Endometrial microvascular endothelial cells (primary cell): ENCODE data around the gene TMEM266. TPM values are rescaled to one million over a fixed set of nuclear protein-coding genes. Genes with fewer than 3 reads are reported as not detected.

ENCODE experiments used
- in situ Hi-C: cut with HindIII; loops from 2 replicates; pipeline ENCODE4 v1.10.0; 2017; ENCODE audit warnings: low sequenced_read_pairs, low pct_unique_long_range_greater_than_20kb; ENCODE audit errors: inconsistent ontology term
- total RNA-seq: library from RNA; depleted of rRNA; stranded (reverse); fragments of >200 nt; gene quantifications from one replicate; pipeline ENCODE4 v1.2.3, GENCODE V29; 2015; ENCODE audit errors: inconsistent ontology term

The TMEM266 gene
- total RNA-seq, 1 donor from 2014 or later: not detected

DNA sequence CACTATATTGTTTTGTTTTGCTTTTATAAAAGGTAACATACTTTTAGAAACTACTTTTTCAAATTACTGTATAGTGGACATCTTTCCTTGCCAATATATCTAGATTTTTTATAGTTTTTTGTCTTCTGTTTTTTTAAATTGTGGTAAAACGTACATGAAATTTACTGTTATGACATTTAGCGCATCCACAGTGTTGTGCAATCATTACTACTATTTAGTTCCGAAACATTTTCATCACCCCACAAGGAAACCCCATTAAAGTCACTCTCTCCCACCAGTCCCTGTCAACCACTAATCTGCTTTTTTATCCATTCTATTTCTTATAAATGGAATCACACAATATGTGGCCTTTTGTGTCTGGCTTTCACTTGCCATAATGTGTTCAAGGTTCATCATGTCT is 54.8 kb downstream of the TMEM266 start:
- in situ Hi-C loops: no loop called here

DNA sequence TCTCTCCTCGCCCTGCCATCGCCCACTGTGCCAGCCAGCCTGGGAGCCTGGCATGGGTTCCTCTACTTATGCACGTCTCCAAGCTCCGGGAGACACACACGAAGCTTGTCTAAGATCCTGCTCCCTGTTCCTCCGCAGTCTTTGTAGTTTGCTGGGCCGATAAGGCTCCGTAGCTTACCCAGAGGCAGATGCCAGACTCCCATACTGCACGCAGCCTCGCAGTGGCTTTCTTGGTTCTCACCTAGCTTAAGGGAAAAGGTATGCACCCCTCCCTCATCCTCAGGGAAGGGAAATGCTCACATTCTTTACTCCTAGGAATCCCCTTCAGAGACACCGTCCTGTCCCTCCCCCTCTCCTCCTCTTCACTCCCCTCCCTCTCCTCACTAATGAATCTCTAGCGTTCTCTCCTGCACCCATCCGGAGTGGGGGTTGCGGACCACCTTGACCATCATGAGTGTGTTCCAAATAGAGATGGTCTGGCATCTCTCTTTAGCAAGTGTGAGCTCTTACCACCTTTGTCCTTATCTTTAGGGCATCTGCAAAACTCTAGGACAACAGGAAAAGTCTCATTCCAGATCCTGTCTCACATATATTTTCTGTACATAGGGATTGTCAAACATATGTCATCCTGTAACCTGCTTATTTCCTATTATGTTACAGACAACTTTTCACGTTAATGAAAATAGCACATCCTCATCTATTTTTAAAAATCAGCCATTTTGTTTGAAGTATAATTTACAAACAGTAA is 56.5 kb downstream of the TMEM266 start:
- in situ Hi-C loops: no loop called here

DNA sequence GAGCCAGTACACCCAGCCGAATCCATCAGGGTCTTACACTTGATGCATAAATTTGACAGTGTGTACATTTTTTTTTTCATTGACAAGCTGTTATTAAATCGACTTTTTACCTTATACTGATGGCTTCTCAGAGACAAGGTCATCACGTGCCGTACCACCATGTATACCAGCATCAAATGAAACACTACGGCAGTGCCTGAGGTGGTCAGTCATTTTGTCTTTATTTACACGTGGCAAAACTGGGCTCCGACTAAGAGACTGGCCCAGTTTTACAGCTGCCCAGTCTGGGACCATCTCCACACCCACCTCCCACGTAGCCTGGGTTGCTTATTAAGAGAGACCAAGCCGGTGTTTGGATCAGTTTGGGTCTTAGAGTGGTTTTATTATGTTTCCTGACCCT is 57.4 kb downstream of the TMEM266 start:
- in situ Hi-C loops: no loop called here

DNA sequence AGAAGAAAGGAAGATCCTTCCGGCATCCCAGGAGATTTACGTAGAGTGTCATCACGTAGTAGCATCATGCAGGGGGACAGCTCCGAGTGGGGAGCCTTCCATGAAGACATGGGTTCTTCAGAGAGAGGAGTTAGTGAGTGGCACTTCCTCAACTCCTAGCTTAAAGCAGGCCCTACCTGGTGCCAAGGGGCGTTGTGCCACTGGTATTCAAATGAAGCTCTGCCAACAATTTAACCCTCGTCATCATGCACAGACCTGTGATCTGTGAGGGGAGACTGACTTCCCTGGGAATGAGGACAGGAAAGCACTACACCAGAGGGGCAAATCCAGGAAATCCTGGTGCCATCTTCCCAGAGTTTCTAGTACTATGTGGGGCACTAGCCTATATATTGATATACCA is 59.0 kb downstream of the TMEM266 start:
- in situ Hi-C loops: no loop called here

DNA sequence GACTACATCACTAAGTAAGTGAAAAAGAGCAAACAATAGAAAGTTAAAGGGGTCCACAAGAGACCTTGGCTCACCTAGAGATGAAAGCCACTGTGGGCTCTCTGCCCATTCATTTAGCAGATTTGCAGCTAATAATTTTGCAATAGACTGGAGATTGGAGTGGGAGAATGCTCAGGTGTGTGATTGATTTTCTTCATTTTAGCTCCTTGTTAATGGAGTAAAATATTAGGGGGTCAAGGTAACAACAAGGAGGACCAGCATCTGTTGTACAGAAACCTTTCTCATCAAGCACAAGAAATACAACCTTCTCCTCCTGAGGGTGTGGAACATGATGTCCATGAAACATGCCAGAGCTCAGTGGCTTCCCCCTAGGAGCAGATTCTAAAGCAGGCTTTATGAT is 63.2 kb downstream of the TMEM266 start:
- in situ Hi-C loops: no loop called here

DNA sequence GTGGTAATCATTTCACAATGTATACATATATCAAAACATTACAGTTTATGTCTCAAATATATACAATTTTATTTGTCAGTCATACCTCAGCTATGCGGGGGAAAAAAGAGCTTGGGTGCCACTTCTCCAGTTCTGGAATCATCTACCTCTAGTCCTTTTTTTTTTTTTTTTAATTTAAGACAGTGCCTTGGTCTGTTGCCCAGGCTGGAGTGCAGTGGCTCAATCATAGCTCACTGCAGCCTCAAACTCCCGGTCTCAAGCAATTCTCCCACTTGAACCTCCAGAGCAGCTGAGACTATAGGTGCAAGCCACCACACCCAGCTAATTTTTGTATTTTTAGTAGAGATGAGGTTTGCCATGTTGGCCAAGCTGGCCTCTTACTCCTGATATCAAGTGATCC is 67.4 kb downstream of the TMEM266 start:
- in situ Hi-C loops: no loop called here

DNA sequence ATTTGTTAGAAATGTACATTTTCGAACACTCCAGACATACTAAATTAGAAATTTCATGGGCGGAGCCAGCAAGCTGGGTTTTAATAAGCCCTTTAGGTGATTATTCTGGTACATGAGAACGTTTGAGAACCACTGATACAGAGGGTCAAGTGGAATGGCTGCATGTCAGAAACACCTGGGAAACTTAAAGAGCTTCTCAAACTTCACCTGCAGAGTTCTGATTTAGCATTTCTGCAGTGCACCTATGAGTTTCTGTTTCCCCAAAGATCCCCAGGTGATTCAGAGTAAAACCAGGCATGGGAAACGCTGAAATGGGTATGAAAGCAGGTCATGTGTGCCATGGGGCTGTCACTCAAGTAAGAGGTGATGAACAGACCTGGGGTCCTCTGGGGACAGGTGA is 68.1 kb downstream of the TMEM266 start:
- in situ Hi-C loops: no loop called here

DNA sequence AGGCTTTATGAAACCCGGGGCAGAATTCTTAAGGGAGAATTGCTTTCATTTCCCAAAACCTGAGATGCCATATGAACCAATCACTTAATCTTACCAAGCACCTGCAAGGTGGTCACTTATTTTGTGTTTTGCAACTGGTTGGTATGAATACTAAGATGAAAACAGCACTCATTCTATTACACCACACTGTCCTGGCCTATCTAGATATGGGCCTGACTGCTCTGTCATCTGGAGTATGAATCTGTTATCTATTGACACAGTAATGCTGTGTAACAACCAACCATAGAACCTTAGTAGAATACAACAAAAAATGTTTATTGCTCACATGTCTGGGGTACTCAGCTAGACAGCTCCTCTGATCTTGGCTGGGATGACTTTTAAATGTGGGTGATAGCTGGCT is 74.8 kb downstream of the TMEM266 start:
- in situ Hi-C loops: no loop called here

DNA sequence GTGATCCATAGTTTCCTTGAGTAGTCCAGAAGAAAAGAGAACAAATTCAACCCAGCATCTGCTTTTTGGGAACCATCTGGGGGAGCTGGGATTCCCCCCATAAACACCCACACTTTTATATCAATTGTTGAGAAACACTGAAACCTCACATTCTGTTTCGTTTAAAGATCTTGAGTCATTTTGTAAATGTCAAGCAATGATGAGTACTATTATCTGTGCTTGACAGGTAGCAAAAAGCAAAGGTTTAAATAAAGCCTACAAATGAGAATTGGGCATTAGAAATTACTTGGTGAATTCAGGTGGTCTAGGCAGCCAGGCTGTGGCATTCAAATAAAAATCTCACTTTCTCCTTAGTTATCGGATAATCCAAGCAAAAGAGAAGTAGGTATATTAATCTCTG is 75.7 kb downstream of the TMEM266 start:
- in situ Hi-C loops: no loop called here

DNA sequence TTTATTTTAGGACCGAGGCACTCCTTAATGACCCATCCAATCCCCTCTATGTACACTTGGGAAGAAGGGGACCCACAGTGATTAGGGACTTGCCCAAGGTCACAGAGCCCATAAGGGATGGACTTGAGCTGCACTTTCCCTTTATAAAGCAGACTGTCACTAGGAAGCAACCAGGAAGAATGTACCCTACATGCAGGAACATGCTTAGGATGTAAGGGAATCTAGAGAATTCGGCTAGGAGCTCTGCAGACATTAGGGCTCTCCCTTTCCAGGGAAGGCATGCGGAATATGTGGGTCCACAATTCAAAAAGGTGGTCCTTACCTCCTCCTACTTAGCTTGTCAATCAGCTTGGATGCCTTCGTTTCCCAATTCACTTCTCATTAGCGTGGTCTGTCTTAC is 78.7 kb downstream of the TMEM266 start:
- in situ Hi-C loops: no loop called here

DNA sequence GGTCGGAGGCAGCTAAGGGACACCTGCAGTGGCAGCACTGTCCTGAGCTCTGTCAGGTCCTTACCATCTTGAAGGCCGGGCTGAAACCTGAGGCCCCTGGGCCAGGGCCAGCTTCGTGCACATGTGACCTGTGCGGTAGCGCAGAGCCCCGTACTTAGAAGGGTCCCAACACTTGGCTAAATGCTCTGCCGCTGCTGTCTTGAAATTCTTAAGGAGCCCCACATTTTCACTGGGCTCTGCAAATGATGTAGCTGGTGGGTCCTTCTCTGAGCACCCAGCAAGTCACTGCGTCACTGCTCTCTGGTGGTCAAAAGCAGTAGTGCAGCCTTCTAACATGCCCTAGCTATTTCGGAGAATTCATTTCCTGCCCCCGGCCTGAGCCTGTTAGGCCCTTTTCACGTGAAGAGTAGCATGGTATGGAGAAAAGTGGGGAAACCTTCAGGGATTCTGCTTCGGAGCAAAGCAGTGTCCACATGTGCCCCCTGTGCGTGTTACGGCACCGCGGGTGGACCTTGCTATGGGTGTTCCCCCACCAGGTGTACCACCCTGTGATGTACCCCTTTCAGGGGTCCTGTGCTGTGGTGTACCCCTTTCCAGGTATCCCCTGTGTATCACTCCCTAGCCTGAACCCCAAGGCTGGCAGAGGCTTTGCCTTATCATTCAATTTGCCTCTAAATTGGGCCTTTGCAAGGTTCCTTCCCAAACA is 79.7 kb downstream of the TMEM266 start:
- in situ Hi-C loops: no loop called here

DNA sequence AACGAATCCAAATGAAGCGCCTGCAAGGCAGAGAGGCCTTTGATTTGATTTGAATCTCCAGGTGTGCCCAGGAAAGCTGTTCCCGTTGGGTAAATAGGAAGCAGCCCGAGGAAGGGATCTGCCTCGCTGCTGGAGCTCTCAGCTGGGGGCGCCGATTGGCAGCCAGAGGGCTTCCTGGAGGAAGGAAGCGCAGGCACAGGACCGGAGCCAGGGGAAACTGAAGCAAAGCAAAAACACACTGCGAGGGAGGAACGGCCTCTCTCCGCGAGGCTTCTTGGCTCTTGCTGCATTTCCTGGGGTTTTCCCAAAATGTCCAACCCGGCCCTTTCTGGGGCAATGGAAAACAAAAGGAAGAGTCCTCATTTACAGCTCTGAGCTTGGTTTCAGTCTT is 80.3 kb downstream of the TMEM266 start:
- in situ Hi-C loops: no loop called here

DNA sequence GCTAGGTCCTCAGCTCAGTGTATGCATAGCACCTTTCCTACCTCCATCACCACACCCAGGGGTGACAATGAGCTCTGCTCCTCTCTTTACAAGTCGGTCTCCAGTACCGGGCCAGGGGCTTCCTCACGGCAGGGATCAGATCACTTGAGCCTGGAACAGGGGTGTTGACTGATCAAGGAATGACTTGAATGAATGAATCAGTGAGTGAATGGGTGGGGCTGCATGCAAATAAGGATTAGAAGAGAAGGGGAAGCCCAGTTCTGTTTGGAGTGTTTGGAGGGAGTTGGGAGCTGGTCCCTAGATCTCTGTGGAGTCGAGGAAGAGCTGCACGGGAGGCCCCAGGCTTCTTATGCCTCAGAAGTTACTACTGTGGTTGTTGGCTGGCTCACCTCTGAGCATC is 87.0 kb downstream of the TMEM266 start:
- in situ Hi-C loops: no loop called here

DNA sequence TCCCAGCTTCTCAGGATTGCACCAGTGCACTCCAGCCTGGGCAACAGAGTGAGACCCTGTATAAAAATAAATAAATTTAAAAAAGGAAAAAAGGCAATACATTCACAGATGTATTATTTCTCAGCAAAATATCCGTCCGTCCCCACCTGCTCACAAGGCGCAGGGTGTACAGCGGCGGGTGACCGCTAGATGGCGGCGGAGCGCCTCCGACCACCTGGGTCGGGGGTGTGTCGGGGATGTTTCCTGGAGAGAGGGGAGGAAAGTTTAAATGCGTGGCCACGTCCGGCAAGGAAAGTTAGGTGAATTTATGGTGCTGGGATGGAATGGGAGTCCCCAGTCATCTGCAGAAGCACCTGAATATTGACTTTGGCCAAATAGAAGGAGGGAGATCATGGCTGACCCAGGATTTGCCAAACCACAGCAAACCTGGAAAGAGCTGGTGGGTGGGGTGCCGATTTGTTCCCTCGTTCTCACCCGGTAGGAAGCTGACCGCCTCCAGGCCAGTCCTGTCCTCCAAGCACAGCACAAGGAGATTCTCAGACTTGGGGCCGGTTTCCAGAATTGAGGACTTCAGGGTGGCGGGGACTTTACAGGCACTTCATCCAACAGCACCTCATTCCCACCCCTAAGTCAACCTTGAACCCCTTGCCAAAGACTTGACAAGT is 88.3 kb downstream of the TMEM266 start:
- in situ Hi-C loops: no loop called here

DNA sequence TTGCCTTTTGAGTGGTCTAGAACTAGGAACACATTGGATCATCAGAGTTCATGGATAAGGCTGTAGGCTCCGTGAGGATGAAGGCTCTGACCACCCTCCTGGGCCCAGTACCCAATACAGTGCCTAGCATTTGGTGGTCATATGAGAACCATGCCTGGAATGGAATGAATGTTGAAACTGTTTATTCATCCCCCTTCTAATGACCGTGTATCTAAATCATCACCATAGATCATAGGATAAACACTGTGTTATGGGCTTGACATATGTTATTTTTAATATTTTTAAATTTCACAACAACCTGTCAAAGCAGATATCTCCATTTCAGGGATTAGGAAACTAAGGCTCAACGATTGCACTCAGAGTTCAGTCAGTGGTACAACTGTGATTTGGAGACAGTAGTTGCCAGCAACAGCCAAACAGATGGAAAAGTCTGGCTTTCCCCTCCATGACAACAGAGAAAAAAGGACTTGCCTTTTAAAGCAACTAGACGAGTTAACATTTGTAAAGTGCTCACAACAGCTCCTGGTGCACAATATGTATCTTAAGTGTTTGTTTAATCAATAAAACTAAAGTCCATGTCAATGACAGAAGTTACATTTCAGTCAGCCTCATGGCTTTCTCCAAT is 89.6 kb downstream of the TMEM266 start:
- in situ Hi-C loops: no loop called here

DNA sequence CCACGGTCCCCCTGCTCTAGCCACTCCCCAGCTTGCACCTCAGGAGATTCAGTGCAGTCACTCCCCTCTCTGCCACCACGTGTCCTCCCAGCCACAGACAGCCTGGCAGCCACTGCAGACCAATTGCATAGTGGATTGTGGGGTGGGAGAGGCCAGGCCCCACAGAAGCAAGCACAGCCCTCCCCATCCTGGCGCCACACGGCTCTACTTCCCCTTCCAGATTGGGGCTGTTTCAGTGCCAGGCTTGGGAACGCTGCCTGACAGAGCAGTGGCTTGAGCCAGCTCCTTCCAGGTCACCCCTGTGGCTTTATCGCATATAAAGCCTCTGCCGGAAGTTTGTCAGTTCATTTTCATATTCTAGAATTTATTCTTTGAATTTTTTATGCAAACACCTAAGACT is 90.7 kb downstream of the TMEM266 start:
- in situ Hi-C loops: no loop called here

DNA sequence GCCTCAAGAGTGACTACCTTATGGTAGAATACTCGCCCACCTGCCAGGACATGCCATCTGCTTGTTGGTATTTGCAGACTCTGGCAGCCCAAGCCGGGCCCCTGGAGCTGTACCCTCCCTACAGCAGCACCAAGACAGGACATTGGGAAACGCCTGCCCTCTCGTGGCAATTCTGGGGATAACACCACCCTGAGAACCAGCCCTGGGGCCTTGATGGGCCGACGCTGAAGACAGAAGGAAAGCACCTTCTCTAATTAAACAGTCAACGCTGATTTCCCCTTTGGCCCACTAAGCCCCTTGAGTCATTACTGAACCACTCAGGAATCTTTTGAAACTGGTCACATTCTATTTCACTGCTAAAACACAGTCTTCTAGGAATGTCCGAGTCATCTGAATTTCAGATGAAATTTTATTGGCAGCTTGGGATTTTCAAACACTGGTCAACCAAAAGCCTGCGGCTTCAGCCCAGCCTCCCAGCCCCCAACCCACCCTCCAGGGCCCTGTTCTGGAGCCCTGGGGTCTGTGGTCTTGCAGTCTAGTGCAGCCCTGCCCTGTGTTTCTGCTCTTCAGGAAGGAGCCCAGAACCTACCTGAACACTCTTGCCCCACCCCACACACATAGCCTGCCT is 91.3 kb downstream of the TMEM266 start:
- in situ Hi-C loops: no loop called here

DNA sequence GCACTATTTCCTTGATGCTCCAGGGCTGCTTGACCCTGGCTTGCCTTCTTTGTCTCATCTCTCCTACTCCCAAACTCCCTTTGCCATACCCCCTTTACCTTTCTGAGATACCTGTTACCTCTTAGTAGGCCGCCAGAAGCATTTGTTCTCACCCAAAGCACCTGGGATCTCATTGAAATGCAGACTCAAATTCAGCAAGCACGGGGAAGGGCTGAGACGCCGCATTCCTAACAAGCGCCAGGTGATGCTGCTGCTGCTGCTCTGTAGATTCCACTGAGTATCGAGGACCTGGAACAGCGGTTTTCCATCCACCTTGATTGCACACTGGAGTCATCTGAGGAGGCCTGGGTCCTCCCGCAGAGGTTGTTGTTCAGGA is 91.8 kb downstream of the TMEM266 start:
- in situ Hi-C loops: no loop called here

DNA sequence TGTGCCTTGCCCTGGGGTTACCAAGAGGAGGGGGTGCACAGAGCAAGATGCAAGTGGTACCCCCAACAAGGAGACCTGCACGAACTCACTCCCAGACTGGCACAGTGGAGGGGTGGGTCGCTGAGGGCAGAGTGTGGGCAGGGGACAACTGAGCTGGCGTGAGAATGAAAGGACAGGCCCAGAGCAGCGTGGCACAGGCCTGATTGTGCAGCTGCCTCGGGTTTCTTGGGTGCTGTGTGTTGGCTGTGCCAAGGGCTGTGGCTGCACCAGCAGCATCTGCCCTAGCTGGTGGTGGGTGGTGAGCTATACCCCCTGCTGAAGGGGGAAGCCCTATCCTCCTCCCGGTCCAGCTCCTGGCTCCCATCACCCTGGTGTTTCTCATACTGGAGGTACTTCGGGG is 92.4 kb downstream of the TMEM266 start:
- in situ Hi-C loops: no loop called here
